Activated naive CD8-positive, alpha-beta T cell treated with anti-CD3 and anti-CD28 coated beads for 36 hours (primary cell): Measurements from ENCODE around the gene ZMYND15. TPM values are rescaled to one million over a fixed set of nuclear protein-coding genes. Genes with fewer than 3 reads are reported as not detected.
A peak's percentile ranks its signal among the peaks of the same experiment; 100 is the strongest.
"Not testable (repeated sequence)": the region's sequence is repeated elsewhere in the genome, so short reads cannot be mapped to it uniquely, and the experiment has no call there.

Source experiments
- DNase-seq: peaks from one replicate; pipeline ENCODE4 v3.0.0; 2021
- H3K27ac Mint-ChIP-seq: one replicate; pipeline ENCODE4 v1.8.0; 2022; ENCODE audit warnings: mild to moderate bottlenecking, moderate library complexity, mixed read lengths
- H3K27me3 Mint-ChIP-seq: one replicate; pipeline ENCODE4 v1.8.0; 2022; ENCODE audit warnings: mild to moderate bottlenecking, mixed read lengths
- H3K36me3 Mint-ChIP-seq: one replicate; pipeline ENCODE4 v1.8.0; 2021; ENCODE audit warnings: mild to moderate bottlenecking, mixed read lengths
- H3K4me1 Mint-ChIP-seq: one replicate; pipeline ENCODE4 v1.8.0; 2021; ENCODE audit warnings: mixed read lengths
- H3K4me3 Mint-ChIP-seq: one replicate; pipeline ENCODE4 v1.8.0; 2022; ENCODE audit warnings: mild to moderate bottlenecking, moderate library complexity, mixed read lengths
- H3K9me3 Mint-ChIP-seq: one replicate; pipeline ENCODE4 v1.8.0; 2022; ENCODE audit warnings: mixed read lengths
- total RNA-seq, 2 experiments: library from RNA; stranded (reverse); gene quantifications; one replicate each; pipeline ENCODE4 v1.2.3, GENCODE V29; 2021

ZMYND15 gene
- total RNA-seq, result not detected

GRCh38 chr17:4739122-4740024 lies at the start of gene ZMYND15, which contains the start of gene CXCL16:
Gene ZMYND15, plus strand, starts transcription at chr17:4739833. Its CDS starts 716 bp downstream, at chr17:4740549.
Gene CXCL16, minus strand, starts transcription at chr17:4739928. Its CDS starts 589 bp downstream, at chr17:4739339.
- Mint-ChIP-seq H3K4me3 (peak within 1 kb of the TSS; percentile 73), H3K4me1 (peaks cover 20% of the 10 kb centered on the region), H3K27me3 (peaks cover 21% of the 10 kb centered on the region), H3K36me3 (no peaks in the 10 kb centered on the region), H3K9me3 (no peaks in the 10 kb centered on the region), H3K27ac (peak within 1 kb of the TSS; percentile 48)
- peak; percentile 61 for DNase-seq

GRCh38 chr17:4689872-4690271 lies 49.8 kb upstream of the ZMYND15 start:
- H3K36me3 Mint-ChIP-seq, result peaks cover 52% of the 10 kb centered on the region
- not testable (repeated sequence) for H3K27me3 Mint-ChIP-seq, H3K27ac Mint-ChIP-seq, H3K9me3 Mint-ChIP-seq, H3K4me3 Mint-ChIP-seq, DNase-seq
- peaks cover 30% of the 10 kb centered on the region for H3K4me1 Mint-ChIP-seq

GRCh38 chr17:4690745-4691144 lies 48.9 kb upstream of the ZMYND15 start:
- H3K9me3 Mint-ChIP-seq, result no peaks in the 10 kb centered on the region
- no peaks in the 10 kb centered on the region for H3K27me3 Mint-ChIP-seq
- no peak overlapping the region for H3K27ac Mint-ChIP-seq
- H3K4me1 Mint-ChIP-seq, result peaks cover 30% of the 10 kb centered on the region
- no peak for DNase-seq
- no peak overlapping the region for H3K4me3 Mint-ChIP-seq
- peaks cover 50% of the 10 kb centered on the region for H3K36me3 Mint-ChIP-seq

- no peaks in the 10 kb centered on the region for H3K9me3 Mint-ChIP-seq
- H3K27ac Mint-ChIP-seq, result no peak overlapping the region
- H3K27me3 Mint-ChIP-seq, result no peaks in the 10 kb centered on the region
- DNase-seq, result no peak
- H3K36me3 Mint-ChIP-seq, result peaks cover 51% of the 10 kb centered on the region
- H3K4me1 Mint-ChIP-seq, result peaks cover 35% of the 10 kb centered on the region
- H3K4me3 Mint-ChIP-seq, result no peak overlapping the region
Observed at GRCh38 chr17:4691686-4692085, 47.9 kb upstream of the ZMYND15 start.

GRCh38 chr17:4693416-4693815 lies 46.2 kb upstream of the ZMYND15 start:
- no peaks in the 10 kb centered on the region for H3K9me3 Mint-ChIP-seq
- peaks cover 40% of the 10 kb centered on the region for H3K4me1 Mint-ChIP-seq
- H3K27ac Mint-ChIP-seq, result no peak overlapping the region
- no peak overlapping the region for H3K4me3 Mint-ChIP-seq
- H3K36me3 Mint-ChIP-seq, result peaks cover 48% of the 10 kb centered on the region
- DNase-seq, result no peak
- H3K27me3 Mint-ChIP-seq, result no peaks in the 10 kb centered on the region

- no peak for DNase-seq
- peaks cover 35% of the 10 kb centered on the region for H3K4me1 Mint-ChIP-seq
Observed at GRCh38 chr17:4696437-4696805, 43.2 kb upstream of the ZMYND15 start.

GRCh38 chr17:4699401-4700056 lies 40.1 kb upstream of the ZMYND15 start:
- peaks cover 37% of the 10 kb centered on the region for H3K36me3 Mint-ChIP-seq
- H3K27me3 Mint-ChIP-seq, DNase-seq, H3K27ac Mint-ChIP-seq, H3K9me3 Mint-ChIP-seq, H3K4me3 Mint-ChIP-seq: not testable (repeated sequence)
- H3K4me1 Mint-ChIP-seq, result peaks cover 43% of the 10 kb centered on the region

More at GRCh38 chr17:4696437-4696805, 43.2 kb upstream of the ZMYND15 start:
- H3K9me3 Mint-ChIP-seq, result no peaks in the 10 kb centered on the region
- H3K27me3 Mint-ChIP-seq, result no peaks in the 10 kb centered on the region
- H3K27ac Mint-ChIP-seq, result peak overlapping the region; percentile 39
- H3K36me3 Mint-ChIP-seq, result peaks cover 27% of the 10 kb centered on the region
- H3K4me3 Mint-ChIP-seq, result no peak overlapping the region

- Mint-ChIP-seq H3K27me3 (no peaks in the 10 kb centered on the region), H3K27ac (no peak overlapping the region), H3K9me3 (no peaks in the 10 kb centered on the region), H3K4me3 (no peak overlapping the region), H3K4me1 (peaks cover 52% of the 10 kb centered on the region), H3K36me3 (peaks cover 45% of the 10 kb centered on the region)
- no peak for DNase-seq
Observed at GRCh38 chr17:4701116-4701515, 38.5 kb upstream of the ZMYND15 start.

GRCh38 chr17:4703330-4703691 lies 36.3 kb upstream of the ZMYND15 start:
- Mint-ChIP-seq H3K27me3 (no peaks in the 10 kb centered on the region), H3K4me1 (peaks cover 49% of the 10 kb centered on the region), H3K9me3 (no peaks in the 10 kb centered on the region), H3K36me3 (peaks cover 42% of the 10 kb centered on the region), H3K4me3 (peak overlapping the region; percentile 92), H3K27ac (peak overlapping the region; percentile 96)
- no peak for DNase-seq

GRCh38 chr17:4704574-4704907 lies 35.1 kb upstream of the ZMYND15 start:
- not testable (repeated sequence) for H3K27me3 Mint-ChIP-seq, H3K9me3 Mint-ChIP-seq, DNase-seq
- Mint-ChIP-seq H3K27ac (peak overlapping the region; percentile 96), H3K4me1 (peaks cover 52% of the 10 kb centered on the region), H3K4me3 (peak overlapping the region; percentile 92), H3K36me3 (peaks cover 43% of the 10 kb centered on the region)

GRCh38 chr17:4704991-4705390 lies 34.6 kb upstream of the ZMYND15 start:
- Mint-ChIP-seq H3K27ac (peak overlapping the region; percentile 96), H3K36me3 (peaks cover 43% of the 10 kb centered on the region), H3K4me1 (peaks cover 52% of the 10 kb centered on the region), H3K9me3 (no peaks in the 10 kb centered on the region), H3K27me3 (no peaks in the 10 kb centered on the region), H3K4me3 (peak overlapping the region; percentile 92)
- DNase-seq, result no peak

- H3K4me3 Mint-ChIP-seq, result peak overlapping the region; percentile 5
Observed at GRCh38 chr17:4706121-4706520, 33.5 kb upstream of the ZMYND15 start.

GRCh38 chr17:4708436-4708835 lies 31.2 kb upstream of the ZMYND15 start:
- H3K27me3 Mint-ChIP-seq, result no peaks in the 10 kb centered on the region
- peak overlapping the region; percentile 65 for H3K27ac Mint-ChIP-seq
- DNase-seq, result peak; percentile 74
- H3K4me3 Mint-ChIP-seq, result peak overlapping the region; percentile 52
- peaks cover 43% of the 10 kb centered on the region for H3K36me3 Mint-ChIP-seq
- H3K9me3 Mint-ChIP-seq, result no peaks in the 10 kb centered on the region
- H3K4me1 Mint-ChIP-seq, result peaks cover 43% of the 10 kb centered on the region

More at GRCh38 chr17:4706121-4706520, 33.5 kb upstream of the ZMYND15 start:
- Mint-ChIP-seq H3K36me3 (peaks cover 43% of the 10 kb centered on the region), H3K9me3 (no peaks in the 10 kb centered on the region), H3K27me3 (no peaks in the 10 kb centered on the region), H3K27ac (peak overlapping the region; percentile 3), H3K4me1 (peaks cover 49% of the 10 kb centered on the region)
- no peak for DNase-seq

- Mint-ChIP-seq H3K4me1 (peaks cover 48% of the 10 kb centered on the region), H3K27me3 (no peaks in the 10 kb centered on the region), H3K27ac (peak within 1 kb of the TSS; percentile 99), H3K9me3 (no peaks in the 10 kb centered on the region), H3K36me3 (peaks cover 37% of the 10 kb centered on the region), H3K4me3 (peak within 1 kb of the TSS; percentile 98)
- DNase-seq, result peak; percentile 99
Observed at GRCh38 chr17:4709794-4710692, 29.6 kb upstream of the ZMYND15 start, which contains the start of gene ARRB2. Gene ARRB2, plus strand, starts transcription at chr17:4710632. Its CDS starts 90 bp downstream, at chr17:4710722.
